Thyroid gland (tissue), 4 donors: ENCODE results near the gene RARB.

ENCODE experiments used
- CTCF ChIP-seq, 6 experiments: fragments of 200-600 bp in 3 of 6; fragments of 450-650 bp in 3 of 6; sonication (generic) in 3 of 6; IDR thresholded peaks; one replicate each; pipeline ENCODE4 v1.5.1; 2016 to 2019; ENCODE audit warnings: antibody characterized with exemption in 6 of 6, mild to moderate bottlenecking in 2 of 6, inconsistent platforms in 1 of 6, moderate library complexity in 1 of 6
- POLR2A ChIP-seq, 2 donors: fragments of 450-650 bp; IDR thresholded peaks; one replicate each; pipeline ENCODE4 v1.6.1; 2017; ENCODE audit warnings: antibody characterized with exemption in 2 of 2, mild to moderate bottlenecking in 2 of 2, moderate library complexity in 1 of 2

GRCh38 chr3:25421747-25422146, 6.3 kb upstream of the RARB start:
- TF ChIP-seq POLR2A (IDR thresholded peaks at IDR 0.05) (no peak), CTCF (IDR thresholded peaks at IDR 0.05) (no peak)
